Motor neuron (in vitro differentiated cells): ENCODE data around the gene PLP2. TPM values are rescaled to one million over a fixed set of nuclear protein-coding genes. Genes with fewer than 3 reads are reported as not detected.

Source experiments
- ATAC-seq, 8 experiments: fragments of 200-7000 bp; cut with Tn5 transposase; replicated peaks in 6 of 8; 2 replicates each; pipeline ENCODE4 v1.8.0; 2021; ENCODE audit warnings: mild to moderate bottlenecking in 8 of 8, moderate library complexity in 8 of 8
- H3K27ac ChIP-seq, 2 donors: fragments of 250-450 bp; sonication (Bioruptor Pico); 2 replicates each; pipeline ENCODE4 v1.9.0; 2021; ENCODE audit warnings: antibody characterized with exemption in 2 of 2, mild to moderate bottlenecking in 2 of 2, moderate library complexity in 1 of 2
- H3K4me1 ChIP-seq, 2 donors: fragments of 250-450 bp; sonication (Bioruptor Pico); replicated peaks in 1 of 2; 2 replicates each; pipeline ENCODE4 v1.6.1; 2021; ENCODE audit warnings: antibody characterized with exemption in 2 of 2, mild to moderate bottlenecking in 2 of 2, moderate library complexity in 1 of 2
- H3K4me3 ChIP-seq, 5 donors: fragments of 250-450 bp; sonication (Bioruptor Pico); 2 replicates each; pipeline ENCODE4 v1.9.0; 2021; ENCODE audit warnings: antibody characterized with exemption in 5 of 5, mild to moderate bottlenecking in 5 of 5, moderate library complexity in 4 of 5
- WGBS, 10 experiments: fragments of 450-650 bp; shearing (Covaris generic); methylation state at CpG; one replicate each; pipeline ENCODE4 v1.0.0; 2022; 5-methylcytosine and 5-hydroxymethylcytosine counted together
- in situ Hi-C, 9 experiments: fragments of 400-800 bp; cut with MboI; loops; one replicate each; pipeline ENCODE4 v1.15.0; 2021; ENCODE audit warnings: low sequenced_read_pairs in 9 of 9, low pct_unique_long_range_greater_than_20kb in 2 of 9; ENCODE audit not compliant: unreplicated experiment in 9 of 9
- total RNA-seq, 8 experiments: library from RNA; unstranded; fragments of 300-600 nt; gene quantifications; 2 replicates each; pipeline versions ENCODE4 v1.2.3 to v1.2.4, GENCODE V29; 2022

PLP2 gene
- total RNA-seq, 8 experiments from 2014 or later: 1.2 to 21.9 (median 6.0) TPM

DNA sequence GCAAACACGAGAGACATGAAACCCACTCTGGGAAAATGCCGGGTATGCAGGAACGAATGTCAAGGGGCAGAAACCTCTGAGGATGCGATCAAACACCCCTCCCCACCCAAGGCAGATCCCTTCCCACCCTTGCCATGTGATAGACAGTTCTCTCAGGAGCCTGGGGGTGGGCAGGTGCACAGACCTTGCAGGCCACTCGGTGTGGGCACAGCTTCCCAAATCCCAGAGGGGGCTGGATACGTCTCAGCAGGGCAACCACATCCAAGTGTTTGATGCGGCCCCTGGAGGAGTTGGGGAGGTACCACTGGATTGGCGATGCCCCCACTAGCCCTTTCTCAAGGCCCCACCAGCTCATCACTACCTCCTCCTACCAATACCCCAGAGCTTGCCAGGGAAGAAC, 38.7 kb downstream of the PLP2 start:
- no CpG with 5 or more reads among the region's 8 CpGs for WGBS, 10 experiments
- in situ Hi-C loops: no loop called here
- Histone ChIP-seq H3K4me1 (no peaks in the 10 kb centered on the region), H3K27ac (no peak overlapping the region), H3K4me3 (no peak overlapping the region)
- ATAC-seq: no peak

DNA sequence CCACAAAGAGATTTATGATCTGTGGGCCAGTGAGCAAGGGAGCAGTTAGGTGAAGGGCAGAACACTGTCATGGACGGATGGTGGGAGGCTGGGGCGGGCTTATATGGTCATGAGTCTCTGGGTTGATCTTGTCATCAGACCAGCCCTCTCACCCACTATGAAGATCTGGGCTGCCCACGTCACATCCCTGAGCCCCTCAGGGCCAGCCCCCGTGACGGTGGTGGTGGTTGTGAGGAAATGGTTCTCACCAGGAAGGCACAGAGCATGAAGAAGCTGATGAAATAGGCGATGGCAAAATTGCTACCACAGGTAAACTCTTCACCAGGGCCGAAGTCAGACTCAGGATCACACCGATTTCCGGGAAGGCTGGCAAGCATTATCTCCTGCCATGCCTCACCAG, 39.4 kb downstream of the PLP2 start:
- no peak for ATAC-seq
- 96% methylated on average over 3 of the region's 9 CpGs; no CpG with 5 or more reads in 9 of the 10 experiments for WGBS, 10 experiments
- H3K4me1 ChIP-seq: no peaks in the 10 kb centered on the region
- in situ Hi-C loops: no loop called here
- H3K27ac ChIP-seq: no peak overlapping the region
- H3K4me3 ChIP-seq: no peak overlapping the region

DNA sequence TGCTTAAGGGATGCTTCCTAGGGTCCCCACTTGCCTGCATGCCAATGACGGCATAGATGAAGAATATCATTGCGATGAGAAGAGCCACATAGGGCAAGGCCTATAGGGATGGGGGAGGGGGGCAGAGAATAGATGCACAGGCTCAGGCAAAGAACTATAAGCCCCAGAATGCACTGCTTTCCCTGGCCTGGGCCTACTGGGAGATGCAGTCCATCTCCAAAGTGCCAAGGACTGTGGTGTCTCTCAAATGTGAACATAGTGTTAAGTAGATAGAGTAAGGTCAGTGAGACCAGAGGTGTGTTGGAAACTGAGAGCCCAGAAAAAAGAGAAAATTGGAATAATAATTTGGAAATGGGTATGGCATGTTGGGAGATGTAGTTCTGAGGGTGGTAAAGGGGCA, 40.5 kb downstream of the PLP2 start:
- Histone ChIP-seq H3K4me1 (no peaks in the 10 kb centered on the region), H3K4me3 (no peak overlapping the region), H3K27ac (no peak overlapping the region)
- 31% methylated on average over 2 of the region's 2 CpGs; no CpG with 5 or more reads in 9 of the 10 experiments for WGBS, 10 experiments
- ATAC-seq: no peak
- in situ Hi-C loops: no loop called here

GRCh38 chrX:49212861-49213260, 41.2 kb downstream of the PLP2 start:
- 0 to 40% (median 20%) methylated on average over 1 of the region's 1 CpG; no CpG with 5 or more reads in 6 of the 10 experiments for WGBS, 10 experiments
- no peaks in the 10 kb centered on the region for H3K4me1 ChIP-seq
- H3K27ac ChIP-seq: no peak overlapping the region
- in situ Hi-C loops: no loop called here
- no peak for ATAC-seq
- H3K4me3 ChIP-seq: no peak overlapping the region

GRCh38 chrX:49214416-49214815, 42.7 kb downstream of the PLP2 start:
- in situ Hi-C loops: no loop called here
- ATAC-seq: no peak
- no peaks in the 10 kb centered on the region for H3K4me1 ChIP-seq
- 20 to 42% methylated on average over 1 to 2 of the region's 2 CpGs; no CpG with 5 or more reads in 8 of the 10 experiments for WGBS, 10 experiments
- H3K4me3 ChIP-seq: no peak overlapping the region
- no peak overlapping the region for H3K27ac ChIP-seq

DNA sequence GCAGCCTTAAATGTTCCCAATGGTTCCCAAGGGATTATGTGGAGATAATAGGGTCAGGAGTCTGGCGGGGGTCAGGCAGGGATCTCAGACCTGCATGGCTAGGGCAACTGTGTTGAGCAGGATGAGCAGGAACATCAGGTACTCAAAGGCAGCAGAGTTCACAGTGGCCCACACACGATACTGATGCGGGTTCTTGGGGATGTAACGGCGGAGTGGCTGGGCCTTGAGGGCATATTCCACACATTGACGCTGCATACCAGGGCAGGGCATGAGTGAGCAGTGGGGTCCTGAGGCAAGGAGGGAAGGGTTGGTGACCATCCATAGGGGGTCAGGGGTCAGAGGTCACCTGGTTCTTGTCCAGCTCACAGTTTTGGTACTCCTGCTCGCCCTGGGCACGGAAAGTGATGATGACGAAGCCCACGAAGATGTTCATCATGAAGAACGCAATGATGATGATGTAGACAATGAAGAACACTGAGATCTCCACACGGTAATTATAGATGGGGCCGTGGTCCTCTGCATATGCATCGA, 43.4 kb downstream of the PLP2 start:
- Histone ChIP-seq H3K4me3 (no peak overlapping the region), H3K4me1 (no peaks in the 10 kb centered on the region), H3K27ac (no peak overlapping the region)
- in situ Hi-C loops: no loop called here
- no peak for ATAC-seq
- 61 to 100% (median 78%) methylated on average over 1 to 7 of the region's 14 CpGs; no CpG with 5 or more reads in 7 of the 10 experiments for WGBS, 10 experiments

DNA sequence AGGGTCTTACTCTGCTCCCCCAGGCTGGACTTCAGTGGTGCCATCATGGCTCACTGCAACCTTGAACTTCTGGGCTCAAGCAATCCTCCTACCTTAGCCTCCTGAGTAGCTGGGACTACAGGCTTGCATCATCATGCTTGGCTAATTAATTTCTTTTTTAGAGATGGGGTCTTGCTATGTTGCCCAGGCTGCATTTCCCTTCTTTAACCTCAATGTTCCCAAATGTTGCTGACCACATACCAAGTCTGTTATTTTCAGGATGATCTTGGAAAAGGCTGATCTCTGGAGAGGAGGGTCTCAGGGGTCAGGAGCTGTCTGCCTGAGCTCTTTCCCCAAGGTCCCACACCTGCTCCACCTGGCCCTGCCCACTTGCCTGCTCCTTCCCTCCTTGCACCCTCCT, 48.4 kb downstream of the PLP2 start:
- H3K4me3 ChIP-seq: no peak overlapping the region
- H3K27ac ChIP-seq: no peak overlapping the region
- in situ Hi-C loops: no loop called here
- no peak for ATAC-seq
- H3K4me1 ChIP-seq: no peaks in the 10 kb centered on the region

- in situ Hi-C loops: no loop called here
- Histone ChIP-seq H3K27ac (no peak overlapping the region), H3K4me3 (no peak overlapping the region), H3K4me1 (no peaks in the 10 kb centered on the region)
- 0 to 80% (median 17%) methylated on average over 1 of the region's 2 CpGs; no CpG with 5 or more reads in 7 of the 10 experiments for WGBS, 10 experiments
- ATAC-seq: no peak
These were observed 50.2 kb downstream of the PLP2 start for GRCh38 chrX:49221868-49222267.

Other genes with a start within 250 kb of the PLP2 start
- gene OTUD5, start 214.3 kb upstream of the PLP2 start, total RNA-seq: 10 to 100 TPM; 22.0 to 49.8 (median 36.6) TPM
- 1 to 10 TPM in 6 of 8 experiments, under 1 TPM in 2; 0.65 to 3.1 (median 1.5) TPM for gene KCND1, start 200.1 kb upstream of the PLP2 start, total RNA-seq
- gene GRIPAP1, start 169.6 kb upstream of the PLP2 start, total RNA-seq: 10 to 100 TPM; 24.2 to 69.0 (median 44.8) TPM
- 10 to 100 TPM in 7 of 8 experiments, 1 to 10 TPM in 1; 9.7 to 43.2 (median 24.4) TPM for gene TFE3, start 128.5 kb upstream of the PLP2 start, total RNA-seq
- 1 to 10 TPM in 7 of 8 experiments, under 1 TPM in 1; 0.15 to 5.7 (median 3.9) TPM for gene CCDC120, start 112.9 kb upstream of the PLP2 start, total RNA-seq
- 10 to 100 TPM in 7 of 8 experiments, 1 to 10 TPM in 1; 9.9 to 29.1 (median 14.2) TPM for gene PRAF2, start 97.9 kb upstream of the PLP2 start, total RNA-seq
- gene WDR45, start 92.0 kb upstream of the PLP2 start, total RNA-seq: 10 to 100 TPM; 20.7 to 97.3 (median 44.5) TPM
- 10 to 100 TPM; 16.3 to 29.8 (median 20.1) TPM for gene GPKOW, start 48.2 kb upstream of the PLP2 start, total RNA-seq
- 1 to 10 TPM in 6 of 8 experiments, under 1 TPM in 2; 0.57 to 2.7 (median 1.4) TPM for gene MAGIX, start 9.1 kb upstream of the PLP2 start, total RNA-seq
- 10 to 100 TPM in 2 of 8 experiments, 1 to 10 TPM in 2, under 1 TPM in 4; 0.33 to 11.8 (median 1.1) TPM for gene PRICKLE3, start 14.5 kb downstream of the PLP2 start, total RNA-seq
- gene SYP, start 28.3 kb downstream of the PLP2 start, total RNA-seq: 100 to 1,000 TPM in 1 of 8 experiments, 10 to 100 TPM in 4, 1 to 10 TPM in 2, under 1 TPM in 1; 0.92 to 144 (median 71.8) TPM
- under 1 TPM in 2 of 8 experiments, not detected in 6; 0.28 to 0.41 TPM for gene CACNA1F, start 61.4 kb downstream of the PLP2 start, total RNA-seq
- 10 to 100 TPM in 1 of 8 experiments, 1 to 10 TPM in 7; 7.2 to 10.6 (median 9.3) TPM for gene CCDC22, start 63.6 kb downstream of the PLP2 start, total RNA-seq
- gene FOXP3, start 92.8 kb downstream of the PLP2 start, total RNA-seq: under 1 TPM; 0.11 to 0.84 (median 0.26) TPM
- gene PPP1R3F, start 97.9 kb downstream of the PLP2 start, total RNA-seq: 10 to 100 TPM in 5 of 8 experiments, 1 to 10 TPM in 3; 3.8 to 16.1 (median 11.2) TPM
- not detected for gene GAGE10, start 131.7 kb downstream of the PLP2 start, total RNA-seq
- not detected for gene GAGE12J, start 150.1 kb downstream of the PLP2 start, total RNA-seq
- gene GAGE13, start 159.7 kb downstream of the PLP2 start, total RNA-seq: not detected